K562 (cell line): ENCODE data around the gene IFNB1.

Experiments
- EZH2 ChIP-seq: IDR thresholded peaks from 2 replicates; pipeline ENCODE4 v1.6.1; 2012; ENCODE audit warnings: low read depth, mild to moderate bottlenecking, inconsistent platforms, low read length, borderline replicate concordance
- FOXP1 ChIP-seq: sonication (generic); formaldehyde crosslinking; IDR thresholded peaks from 2 replicates; pipeline ENCODE4 v1.8.0; 2022; ENCODE audit warnings: mild to moderate bottlenecking, missing genetic modification reagents
- MCM7 ChIP-seq, 2 experiments: fragments of 450-650 bp; IDR thresholded peaks; 2 replicates each; pipeline ENCODE4 v1.6.1; 2016 to 2018
- NFYB ChIP-seq: IDR thresholded peaks from 2 replicates; pipeline ENCODE4 v1.6.1; 2011; ENCODE audit warnings: mild to moderate bottlenecking, moderate library complexity; ENCODE audit not compliant: insufficient read length; ENCODE audit errors: extremely low read depth
- SMAD1 ChIP-seq: fragments of 150-350 bp; IDR thresholded peaks from 2 replicates; pipeline ENCODE4 v1.6.1; 2014; ENCODE audit warnings: low read length, low read depth; ENCODE audit not compliant: partially characterized antibody
- STAG1 ChIP-seq: sonication (generic); formaldehyde crosslinking; IDR thresholded peaks from 2 replicates; pipeline ENCODE4 v1.5.0; 2020; ENCODE audit warnings: missing genetic modification reagents, borderline replicate concordance
- ZNF274 ChIP-seq: IDR thresholded peaks from 2 replicates; pipeline ENCODE4 v1.6.1; 2011; ENCODE audit warnings: low read depth, mild to moderate bottlenecking, low read length, moderate library complexity, borderline replicate concordance
- TF ChIP-seq, protein P1 (sequence below), 2 experiments: fragments of 450-650 bp; formaldehyde crosslinking in 1 of 2; IDR thresholded peaks; 2 replicates each; pipeline versions ENCODE4 v1.4.0 to v1.6.1; 2014 to 2020; ENCODE audit warnings: mild to moderate bottlenecking in 2 of 2, borderline replicate concordance in 1 of 2, low read depth in 1 of 2
- TF ChIP-seq, protein P2 (sequence below), 3 experiments: IDR thresholded peaks in 2 of 3; conservative IDR thresholded peaks in 1 of 3; 2 replicates each; pipeline ENCODE4 v1.5.1; 2011 to 2012; ENCODE audit warnings: low read length in 3 of 3, mild to moderate bottlenecking in 3 of 3, control low read depth in 2 of 3, improper control_type of control experiment in 1 of 3, inconsistent platforms in 1 of 3, low read depth in 1 of 3, mixed read lengths in 1 of 3, moderate library complexity in 1 of 3; ENCODE audit not compliant: insufficient read depth in 2 of 3

DNA sequence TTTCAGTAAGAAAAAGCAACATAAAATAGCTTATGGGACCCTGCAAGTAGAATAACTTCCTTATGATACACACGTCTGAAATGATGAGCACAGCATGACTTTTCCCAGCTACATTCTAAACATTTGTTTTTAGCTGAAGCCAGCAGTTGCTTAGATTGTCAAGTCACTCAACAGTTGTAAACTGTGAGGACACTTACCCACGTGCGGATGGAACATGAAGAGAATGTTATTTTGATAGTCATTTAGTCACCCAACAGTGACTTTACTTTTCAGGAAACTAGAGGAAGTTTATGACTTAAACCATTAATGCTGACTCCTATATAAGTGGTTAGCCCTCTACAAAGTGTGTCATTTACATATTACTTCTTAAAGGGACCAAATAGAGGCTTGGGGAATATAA, 49.3 kb downstream of the IFNB1 start:
- TF ChIP-seq, protein P1, sequence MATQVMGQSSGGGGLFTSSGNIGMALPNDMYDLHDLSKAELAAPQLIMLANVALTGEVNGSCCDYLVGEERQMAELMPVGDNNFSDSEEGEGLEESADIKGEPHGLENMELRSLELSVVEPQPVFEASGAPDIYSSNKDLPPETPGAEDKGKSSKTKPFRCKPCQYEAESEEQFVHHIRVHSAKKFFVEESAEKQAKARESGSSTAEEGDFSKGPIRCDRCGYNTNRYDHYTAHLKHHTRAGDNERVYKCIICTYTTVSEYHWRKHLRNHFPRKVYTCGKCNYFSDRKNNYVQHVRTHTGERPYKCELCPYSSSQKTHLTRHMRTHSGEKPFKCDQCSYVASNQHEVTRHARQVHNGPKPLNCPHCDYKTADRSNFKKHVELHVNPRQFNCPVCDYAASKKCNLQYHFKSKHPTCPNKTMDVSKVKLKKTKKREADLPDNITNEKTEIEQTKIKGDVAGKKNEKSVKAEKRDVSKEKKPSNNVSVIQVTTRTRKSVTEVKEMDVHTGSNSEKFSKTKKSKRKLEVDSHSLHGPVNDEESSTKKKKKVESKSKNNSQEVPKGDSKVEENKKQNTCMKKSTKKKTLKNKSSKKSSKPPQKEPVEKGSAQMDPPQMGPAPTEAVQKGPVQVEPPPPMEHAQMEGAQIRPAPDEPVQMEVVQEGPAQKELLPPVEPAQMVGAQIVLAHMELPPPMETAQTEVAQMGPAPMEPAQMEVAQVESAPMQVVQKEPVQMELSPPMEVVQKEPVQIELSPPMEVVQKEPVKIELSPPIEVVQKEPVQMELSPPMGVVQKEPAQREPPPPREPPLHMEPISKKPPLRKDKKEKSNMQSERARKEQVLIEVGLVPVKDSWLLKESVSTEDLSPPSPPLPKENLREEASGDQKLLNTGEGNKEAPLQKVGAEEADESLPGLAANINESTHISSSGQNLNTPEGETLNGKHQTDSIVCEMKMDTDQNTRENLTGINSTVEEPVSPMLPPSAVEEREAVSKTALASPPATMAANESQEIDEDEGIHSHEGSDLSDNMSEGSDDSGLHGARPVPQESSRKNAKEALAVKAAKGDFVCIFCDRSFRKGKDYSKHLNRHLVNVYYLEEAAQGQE (IDR thresholded peaks at IDR 0.05; ENCODE audit: borderline replicate concordance) = no peak
- TF ChIP-seq, protein P1 (CRISPR knock-in tag; IDR thresholded peaks at IDR 0.05; ENCODE audit: low read depth) = no peak
- no peak for TF ChIP-seq STAG1 (CRISPR knock-in tag)
- TF ChIP-seq, protein P2, sequence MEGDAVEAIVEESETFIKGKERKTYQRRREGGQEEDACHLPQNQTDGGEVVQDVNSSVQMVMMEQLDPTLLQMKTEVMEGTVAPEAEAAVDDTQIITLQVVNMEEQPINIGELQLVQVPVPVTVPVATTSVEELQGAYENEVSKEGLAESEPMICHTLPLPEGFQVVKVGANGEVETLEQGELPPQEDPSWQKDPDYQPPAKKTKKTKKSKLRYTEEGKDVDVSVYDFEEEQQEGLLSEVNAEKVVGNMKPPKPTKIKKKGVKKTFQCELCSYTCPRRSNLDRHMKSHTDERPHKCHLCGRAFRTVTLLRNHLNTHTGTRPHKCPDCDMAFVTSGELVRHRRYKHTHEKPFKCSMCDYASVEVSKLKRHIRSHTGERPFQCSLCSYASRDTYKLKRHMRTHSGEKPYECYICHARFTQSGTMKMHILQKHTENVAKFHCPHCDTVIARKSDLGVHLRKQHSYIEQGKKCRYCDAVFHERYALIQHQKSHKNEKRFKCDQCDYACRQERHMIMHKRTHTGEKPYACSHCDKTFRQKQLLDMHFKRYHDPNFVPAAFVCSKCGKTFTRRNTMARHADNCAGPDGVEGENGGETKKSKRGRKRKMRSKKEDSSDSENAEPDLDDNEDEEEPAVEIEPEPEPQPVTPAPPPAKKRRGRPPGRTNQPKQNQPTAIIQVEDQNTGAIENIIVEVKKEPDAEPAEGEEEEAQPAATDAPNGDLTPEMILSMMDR (IDR thresholded peaks at IDR 0.05 in 2 of 3, conservative IDR thresholded peaks at IDR 0.05 in 1 of 3; ENCODE audit: insufficient read depth in 2 of 3, low read depth in 1 of 3, low read length in 3 of 3) = no peak
- no peak for TF ChIP-seq EZH2
- no peak for TF ChIP-seq NFYB
- TF ChIP-seq FOXP1 (CRISPR knock-in tag) = no peak
- TF ChIP-seq SMAD1 = no peak
- TF ChIP-seq MCM7 (IDR thresholded peaks at IDR 0.05) = no peak
- TF ChIP-seq ZNF274 = no peak
